ENCODE measurements around the gene POU2F2.

GRCh38 chr19:42042455-42043170 lies 89.6 kb downstream of the POU2F2 start:
- TF ChIP-seq CTCF (IDR thresholded peaks at IDR 0.05 in 2 of 3, conservative IDR thresholded peaks at IDR 0.05 in 1 of 3; ENCODE audit: borderline replicate concordance in 1 of 3, insufficient read depth in 1 of 3, low read depth in 2 of 3, low read length in 2 of 3) = no peak
- TF ChIP-seq YY1 (IDR thresholded peaks at IDR 0.05; ENCODE audit: extremely low read depth, insufficient replicate concordance, low read depth, low read length) = no peak
- TF ChIP-seq RAD21 (IDR thresholded peaks at IDR 0.05; ENCODE audit: low read depth) = no peak
- TF ChIP-seq JUND (IDR thresholded peaks at IDR 0.05) = no peak
- no peak for TF ChIP-seq ZFX (IDR thresholded peaks at IDR 0.05)
- no peak for TF ChIP-seq ATF3 (IDR thresholded peaks at IDR 0.05)
- no peak for TF ChIP-seq EZH2phosphoT487 (IDR thresholded peaks at IDR 0.05; ENCODE audit: borderline replicate concordance)
- TF ChIP-seq POLR2A (IDR thresholded peaks at IDR 0.05; ENCODE audit: borderline replicate concordance, extremely low read depth, insufficient read depth, insufficient read length) = no peak
- TF ChIP-seq MAX (IDR thresholded peaks at IDR 0.05) = no peak
- no peak for TF ChIP-seq FOSL1 (IDR thresholded peaks at IDR 0.05; ENCODE audit: low read depth)
- TF ChIP-seq REST (IDR thresholded peaks at IDR 0.05; ENCODE audit: low read depth) = no peak
- TF ChIP-seq TCF7L2 (IDR thresholded peaks at IDR 0.05; ENCODE audit: borderline replicate concordance, extremely low read depth, insufficient read depth, insufficient read length) = no peak
- TF ChIP-seq EZH2 (IDR thresholded peaks at IDR 0.05) = no peak
- no peak for TF ChIP-seq SIN3A (IDR thresholded peaks at IDR 0.05; ENCODE audit: low read depth)
